Omental fat pad (tissue), 4 donors: ENCODE data around the gene NTRK3. TPM values are rescaled to one million over a fixed set of nuclear protein-coding genes. Genes with fewer than 3 reads are reported as not detected.
"Not testable (repeated sequence)": the region's sequence is repeated elsewhere in the genome, so short reads cannot be mapped to it uniquely, and the experiment has no call there.

Experiments used
- ATAC-seq: fragments of 150-250 bp; one replicate; pipeline ENCODE4 v1.9.1; 2016; ENCODE audit warnings: mild to moderate bottlenecking, moderate library complexity; ENCODE audit not compliant: low FRiP score
- DNase-seq: peaks from one replicate; pipeline ENCODE4 v3.0.0-alpha.2; 2019; ENCODE audit warnings: low spot score
- total RNA-seq, 4 donors: library from RNA; depleted of rRNA; stranded (reverse); fragments of >200 nt; gene quantifications; one replicate each; pipeline ENCODE4 v1.1.0, GENCODE V29; 2016
- TF ChIP-seq, protein P1 (sequence below), 3 donors: fragments of 450-650 bp; IDR thresholded peaks; one replicate each; pipeline ENCODE4 v1.5.1; 2016 to 2017; ENCODE audit warnings: antibody characterized with exemption in 3 of 3, mild to moderate bottlenecking in 3 of 3, moderate library complexity in 2 of 3

The NTRK3 gene
- total RNA-seq, 4 donors from 2014 or later, result 0.75 to 5.2 (median 3.6) TPM

DNA sequence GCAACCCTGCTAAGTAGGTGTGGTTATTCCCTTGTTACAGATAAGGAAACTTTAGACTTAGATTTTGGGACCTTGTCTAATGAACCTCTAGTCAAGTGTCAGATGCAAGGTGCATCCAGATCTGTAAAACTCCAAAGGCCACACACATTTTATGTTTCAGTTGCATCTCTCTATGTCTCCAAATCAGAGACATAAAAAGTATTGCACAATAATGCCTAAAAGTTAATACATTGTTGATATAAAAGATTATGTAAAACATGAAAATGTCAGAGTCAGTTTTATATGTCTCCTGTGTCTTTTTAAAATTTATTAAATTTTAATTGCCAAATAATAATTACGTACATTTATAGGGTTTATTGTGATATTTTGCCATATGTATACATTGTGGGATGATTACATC is 408.5 kb downstream of the NTRK3 start:
- no peak for DNase-seq
- TF ChIP-seq, protein P1, sequence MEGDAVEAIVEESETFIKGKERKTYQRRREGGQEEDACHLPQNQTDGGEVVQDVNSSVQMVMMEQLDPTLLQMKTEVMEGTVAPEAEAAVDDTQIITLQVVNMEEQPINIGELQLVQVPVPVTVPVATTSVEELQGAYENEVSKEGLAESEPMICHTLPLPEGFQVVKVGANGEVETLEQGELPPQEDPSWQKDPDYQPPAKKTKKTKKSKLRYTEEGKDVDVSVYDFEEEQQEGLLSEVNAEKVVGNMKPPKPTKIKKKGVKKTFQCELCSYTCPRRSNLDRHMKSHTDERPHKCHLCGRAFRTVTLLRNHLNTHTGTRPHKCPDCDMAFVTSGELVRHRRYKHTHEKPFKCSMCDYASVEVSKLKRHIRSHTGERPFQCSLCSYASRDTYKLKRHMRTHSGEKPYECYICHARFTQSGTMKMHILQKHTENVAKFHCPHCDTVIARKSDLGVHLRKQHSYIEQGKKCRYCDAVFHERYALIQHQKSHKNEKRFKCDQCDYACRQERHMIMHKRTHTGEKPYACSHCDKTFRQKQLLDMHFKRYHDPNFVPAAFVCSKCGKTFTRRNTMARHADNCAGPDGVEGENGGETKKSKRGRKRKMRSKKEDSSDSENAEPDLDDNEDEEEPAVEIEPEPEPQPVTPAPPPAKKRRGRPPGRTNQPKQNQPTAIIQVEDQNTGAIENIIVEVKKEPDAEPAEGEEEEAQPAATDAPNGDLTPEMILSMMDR (IDR thresholded peaks at IDR 0.05), result no peak
- no peak for ATAC-seq

DNA sequence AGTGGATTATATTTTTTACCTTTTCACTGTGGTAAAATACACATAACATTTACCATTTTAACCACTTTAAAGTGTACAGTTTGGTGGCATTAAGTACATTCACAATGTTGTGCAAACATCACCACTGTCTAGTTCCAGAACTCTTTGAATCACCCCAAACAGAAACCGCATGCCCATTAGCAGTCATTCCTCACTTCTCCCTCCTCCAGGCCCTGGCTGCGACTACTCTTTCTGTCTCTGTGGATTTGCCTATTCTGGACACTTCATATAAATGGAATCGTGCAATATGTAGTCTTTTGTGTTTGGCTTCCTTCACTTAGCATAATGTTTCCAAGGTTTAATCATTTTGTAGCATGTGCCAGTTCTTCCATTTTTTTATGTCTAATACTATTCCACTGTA is 409.8 kb downstream of the NTRK3 start:
- DNase-seq (no peak), ATAC-seq (no peak)
- TF ChIP-seq, protein P1 (IDR thresholded peaks at IDR 0.05), result no peak

DNA sequence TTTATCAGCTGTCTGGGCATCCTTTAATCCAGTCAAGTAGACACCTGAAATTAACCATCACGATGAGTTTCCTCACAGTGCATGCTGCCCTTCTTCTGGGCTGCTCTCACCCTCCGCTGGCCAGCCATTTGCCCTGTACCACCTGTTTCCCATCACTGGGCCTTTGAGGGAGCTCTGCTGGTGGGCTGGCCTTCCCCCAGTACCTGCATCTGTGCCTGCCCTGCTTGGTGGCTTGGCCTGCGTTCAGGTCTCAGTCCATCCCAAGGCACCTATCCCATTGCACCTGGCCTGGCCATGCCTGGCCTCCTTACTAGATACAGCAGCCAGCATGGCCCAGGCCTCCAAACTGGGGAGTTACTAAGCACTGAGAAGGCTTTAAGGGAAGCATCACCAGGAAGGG is 413.2 kb downstream of the NTRK3 start:
- DNase-seq (no peak), ATAC-seq (no peak)
- TF ChIP-seq, protein P1 (IDR thresholded peaks at IDR 0.05), result no peak

DNA sequence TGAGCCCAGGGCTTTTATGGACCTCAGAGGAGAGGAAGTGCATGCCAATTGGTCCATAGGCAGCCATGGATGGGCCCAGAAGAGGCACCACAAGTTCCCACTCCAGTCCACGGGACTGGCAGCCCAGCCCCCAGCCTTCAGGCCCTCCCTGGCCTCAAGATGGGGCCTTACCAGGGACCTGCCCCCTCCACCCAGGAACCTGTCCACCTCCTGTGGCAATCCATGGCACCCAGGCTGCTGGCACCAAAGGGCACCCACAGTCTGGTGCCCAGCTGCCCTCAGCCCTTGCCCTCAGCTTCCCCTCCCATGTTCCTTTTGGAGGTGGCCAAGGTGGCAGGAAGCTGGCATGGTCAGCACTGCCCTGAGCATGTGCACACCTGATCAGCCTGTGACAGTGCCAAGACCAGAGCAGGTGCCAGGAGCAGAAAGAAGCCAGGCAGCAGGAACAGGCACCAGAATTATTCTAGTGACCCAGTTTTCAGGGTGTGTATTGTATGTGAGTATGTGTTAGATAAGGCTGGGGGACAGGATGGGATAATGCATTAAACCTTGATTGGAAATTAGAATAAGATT is 415.0 kb downstream of the NTRK3 start:
- no peak for DNase-seq
- no peak for ATAC-seq

DNA sequence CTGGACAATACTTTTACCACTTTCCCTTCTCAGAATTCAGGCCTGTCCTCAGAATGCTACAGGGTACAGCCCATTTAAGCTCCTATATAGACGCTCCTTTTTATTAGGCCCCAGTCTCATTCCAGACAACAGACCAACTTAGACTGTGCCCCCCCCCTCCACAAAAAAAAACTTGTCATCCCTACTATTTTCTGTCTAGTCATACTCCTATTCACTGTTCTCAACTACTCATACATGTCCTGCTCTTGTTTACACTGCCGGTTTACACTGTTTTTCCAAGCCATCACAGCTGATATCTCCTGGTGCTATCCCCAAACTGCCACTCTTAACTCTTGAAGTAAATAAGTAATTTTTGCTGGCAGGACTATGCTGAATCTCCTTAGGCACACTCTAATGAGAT is 420.7 kb downstream of the NTRK3 start:
- not testable (repeated sequence) for DNase-seq, ATAC-seq

More for the DNA sequence above, 415.0 kb downstream of the NTRK3 start:
- TF ChIP-seq, protein P1 (IDR thresholded peaks at IDR 0.05), result no peak

DNA sequence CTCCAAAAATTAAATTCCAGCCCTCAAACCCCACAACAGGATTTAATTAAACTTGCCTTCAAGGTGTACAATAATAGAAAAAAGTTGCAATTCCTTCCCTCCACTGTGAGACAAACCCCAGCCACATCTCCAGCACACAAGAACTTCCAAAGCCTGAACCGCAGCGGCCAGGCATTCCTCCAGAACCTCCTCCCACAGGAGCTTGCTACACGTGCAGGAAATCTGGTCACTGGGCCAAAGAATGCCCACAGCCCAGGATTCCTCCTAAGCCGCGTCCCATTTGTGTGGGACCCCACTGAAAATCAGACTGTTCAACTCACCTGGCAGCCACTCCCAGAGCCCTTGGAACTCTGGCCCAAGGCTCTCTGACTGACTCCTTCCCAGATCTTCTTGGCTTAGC is 423.2 kb downstream of the NTRK3 start:
- not testable (repeated sequence) for ATAC-seq, DNase-seq

DNA sequence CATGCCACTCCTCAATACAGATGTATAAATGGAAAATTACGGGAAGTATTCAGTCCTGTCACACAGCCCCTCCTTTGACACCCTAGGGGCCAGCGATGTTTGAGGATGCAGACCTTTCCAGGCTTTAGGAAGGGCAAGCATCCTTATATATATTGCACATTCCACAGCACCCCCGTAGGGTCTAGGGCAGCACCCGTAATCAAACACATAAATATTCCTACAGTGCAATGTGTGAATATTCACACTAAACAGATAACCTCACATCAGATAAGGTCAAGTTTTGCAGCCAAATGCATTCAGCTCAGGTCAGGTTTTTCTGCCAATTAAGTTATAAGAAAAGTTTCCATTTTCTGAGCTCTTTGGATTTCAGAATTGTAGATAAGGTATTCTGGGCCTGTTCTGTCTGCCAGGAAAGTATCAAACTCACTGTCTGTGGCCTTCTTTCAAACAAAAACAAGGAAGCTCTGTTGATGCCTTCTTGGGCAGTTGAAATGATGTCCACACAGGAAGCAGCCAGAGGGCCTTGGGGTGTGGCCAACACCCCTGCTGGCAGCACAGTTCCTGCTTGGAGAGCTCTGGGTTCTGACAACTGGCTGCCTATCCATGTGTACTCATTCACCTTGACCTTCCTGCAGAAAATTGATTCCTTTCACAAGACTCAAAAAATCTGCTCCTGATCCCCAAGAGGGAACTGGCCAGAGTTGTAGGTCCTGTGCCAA is 427.0 kb downstream of the NTRK3 start:
- TF ChIP-seq, protein P1 (IDR thresholded peaks at IDR 0.05), result no peak
- ATAC-seq (no peak), DNase-seq (no peak)

DNA sequence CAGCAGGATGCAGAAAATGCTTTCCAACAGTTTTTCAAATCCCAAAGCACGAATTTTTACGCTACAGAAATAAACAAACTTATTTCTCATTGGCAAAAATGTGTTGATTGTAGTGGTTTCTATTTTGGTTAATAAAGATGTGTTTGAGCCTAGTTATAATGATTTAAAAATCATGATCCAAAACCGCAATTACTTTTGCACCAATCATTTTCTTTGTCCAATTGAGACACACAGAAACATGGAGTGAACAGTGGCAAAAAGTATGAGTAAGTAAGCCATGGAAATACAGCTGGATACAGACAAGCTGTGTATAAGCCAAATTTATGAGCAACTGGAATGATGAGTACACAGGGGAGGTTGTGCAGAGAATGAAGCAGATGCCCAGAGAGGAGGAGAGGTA is 427.9 kb downstream of the NTRK3 start:
- DNase-seq, result no peak
- ATAC-seq, result no peak
- TF ChIP-seq, protein P1 (IDR thresholded peaks at IDR 0.05), result no peak
